NCI-H128 (cell line): ENCODE results near the gene BAHD1.
A peak's percentile ranks its signal among the peaks of the same experiment; 100 is the strongest.

Experiments
- DNase-seq: peaks from one replicate; lab custom pipeline; 2025; ENCODE audit not compliant: unreplicated experiment; lab: John Stamatoyannopoulos, UW

BAHD1 gene

GRCh38 chr15:40440743-40441564 lies at the start of gene BAHD1:
TSS of gene BAHD1 (plus strand) at chr15:40440953. CDS start at chr15:40458465, 17,512 bp downstream.
- DNase-seq: peak; percentile 81

DNA sequence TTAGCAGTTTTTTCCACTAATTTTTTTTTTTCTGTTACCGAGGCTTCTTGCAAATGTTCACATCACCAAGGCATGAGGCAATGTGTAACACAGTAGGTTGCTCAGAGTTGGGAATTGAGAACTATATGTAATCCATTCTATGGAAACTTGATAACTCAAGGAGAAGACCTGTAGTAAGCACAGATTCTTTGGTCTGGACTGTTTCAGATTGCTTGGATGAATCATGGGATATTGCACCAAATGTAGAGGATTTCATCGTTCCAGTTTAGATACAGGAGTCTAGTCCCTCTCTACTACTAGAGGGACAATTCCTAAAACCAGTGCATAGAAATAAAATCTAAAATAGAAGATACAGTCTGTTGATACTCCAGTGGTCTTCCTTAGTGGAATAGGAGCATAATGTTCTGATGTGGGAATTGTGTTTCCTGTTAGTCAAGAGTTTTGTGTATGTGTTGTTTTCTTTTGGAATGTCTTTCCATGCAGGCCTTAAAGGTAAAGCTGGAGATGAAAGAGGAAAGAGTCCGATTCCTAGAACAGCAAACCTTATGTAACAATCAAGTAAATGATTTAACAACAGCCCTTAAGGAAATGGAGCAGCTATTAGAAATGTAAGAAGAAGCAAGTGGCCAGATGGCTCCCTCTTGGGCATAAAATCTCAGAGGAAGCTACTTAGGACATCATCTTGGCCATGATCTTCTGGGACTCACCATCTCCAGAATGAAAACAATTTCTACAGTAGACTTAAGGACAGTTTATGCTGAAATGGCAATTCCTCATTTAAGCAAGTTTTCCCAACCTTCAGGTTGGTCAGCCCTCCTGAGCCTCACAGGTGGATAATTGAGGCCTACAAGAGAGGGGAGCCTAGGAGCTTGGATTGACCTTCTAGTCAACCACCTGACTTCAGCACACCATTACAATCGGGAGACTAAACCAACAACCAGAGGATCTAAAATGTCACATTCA lies 47.5 kb upstream of the BAHD1 start:
- no peak for DNase-seq

GRCh38 chr15:40397688-40398412 lies 42.9 kb upstream of the BAHD1 start:
- no peak for DNase-seq

DNA sequence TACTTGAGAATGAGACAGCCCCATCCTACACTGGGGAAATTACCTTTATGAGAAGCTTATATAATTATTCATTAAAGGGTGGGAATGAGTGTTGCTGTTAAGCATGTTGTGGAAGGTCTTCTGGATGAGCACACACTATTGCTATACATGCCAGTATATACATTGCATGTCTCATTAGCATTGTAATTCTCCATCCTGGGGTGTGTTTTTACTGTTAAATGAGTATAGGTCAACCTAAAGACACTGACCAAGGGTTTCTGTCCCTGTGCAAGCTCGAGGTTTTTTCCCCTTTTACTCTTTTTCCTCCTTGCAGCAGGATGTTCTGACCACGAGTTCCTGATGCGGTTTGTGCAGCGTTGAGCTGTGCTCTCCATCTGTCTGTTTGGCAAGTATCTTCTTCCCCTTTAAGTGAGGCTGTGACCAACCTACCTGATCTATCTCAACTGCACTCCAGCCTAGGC lies 42.3 kb upstream of the BAHD1 start:
- DNase-seq: no peak

DNA sequence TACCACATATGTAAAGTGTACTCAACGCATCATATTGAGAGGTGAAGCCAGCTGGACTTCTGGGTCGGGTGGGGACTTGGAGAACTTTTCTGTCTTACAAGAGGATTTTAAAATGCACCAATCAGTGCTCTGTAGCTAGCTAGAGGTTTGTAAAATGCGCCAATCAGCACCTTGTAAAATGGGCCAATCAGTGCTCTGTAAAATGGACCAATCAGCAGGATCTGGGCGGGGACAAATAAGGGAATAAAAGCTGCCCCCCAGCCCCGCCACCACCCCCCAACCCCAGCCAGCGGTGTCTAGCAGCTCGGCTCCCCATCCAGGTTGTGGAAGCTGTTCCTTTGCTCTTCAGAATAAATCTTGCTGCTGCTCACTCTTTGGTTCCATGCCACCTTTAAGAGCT lies 41.4 kb upstream of the BAHD1 start:
- DNase-seq: no peak

- peak; percentile 85 for DNase-seq
Measured at GRCh38 chr15:40405501-40406381, 35.0 kb upstream of the BAHD1 start, which contains the start of gene IVD. TSS of gene IVD (plus strand) at chr15:40405795. CDS start at chr15:40405828, 33 bp downstream.

- DNase-seq: no peak
Measured at GRCh38 chr15:40407330-40407990, 33.3 kb upstream of the BAHD1 start.

- DNase-seq: no peak
Measured at GRCh38 chr15:40409366-40409765, 31.4 kb upstream of the BAHD1 start.

GRCh38 chr15:40410476-40410875 lies 30.3 kb upstream of the BAHD1 start:
- no peak for DNase-seq

DNA sequence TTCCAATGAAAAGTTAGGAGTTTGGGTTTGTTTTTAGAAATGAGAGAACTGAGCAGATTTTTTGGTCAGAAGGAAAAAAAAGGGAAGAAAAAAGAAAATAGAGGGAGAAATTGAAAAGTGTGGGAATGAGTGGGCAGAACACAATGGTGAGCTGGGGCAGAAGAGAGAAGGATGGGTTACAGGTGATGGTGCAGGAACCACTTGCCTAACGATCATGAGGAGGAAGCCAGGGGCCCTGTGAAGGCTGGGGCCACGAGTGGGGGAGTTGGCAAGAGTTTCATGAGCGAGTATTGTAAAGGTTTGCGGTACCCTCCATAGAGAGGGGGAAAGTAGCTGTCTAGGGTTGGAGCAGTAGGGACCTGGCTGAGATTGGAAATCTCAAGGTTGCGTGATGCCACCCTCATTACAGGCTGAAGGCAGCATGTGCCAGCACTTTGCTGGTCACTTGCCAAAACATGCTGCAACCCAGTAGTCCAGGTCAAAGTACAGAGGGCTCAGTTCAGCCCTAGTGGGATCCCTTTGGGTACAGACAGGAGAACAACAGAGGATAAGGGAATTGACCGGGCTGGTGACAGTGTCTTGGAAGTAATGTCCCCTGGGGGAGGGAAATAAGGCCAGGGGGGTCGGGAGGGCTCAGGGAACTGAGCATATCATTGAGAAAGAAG lies 28.5 kb upstream of the BAHD1 start:
- no peak for DNase-seq

GRCh38 chr15:40413036-40413435 lies 27.7 kb upstream of the BAHD1 start:
- DNase-seq: no peak

DNA sequence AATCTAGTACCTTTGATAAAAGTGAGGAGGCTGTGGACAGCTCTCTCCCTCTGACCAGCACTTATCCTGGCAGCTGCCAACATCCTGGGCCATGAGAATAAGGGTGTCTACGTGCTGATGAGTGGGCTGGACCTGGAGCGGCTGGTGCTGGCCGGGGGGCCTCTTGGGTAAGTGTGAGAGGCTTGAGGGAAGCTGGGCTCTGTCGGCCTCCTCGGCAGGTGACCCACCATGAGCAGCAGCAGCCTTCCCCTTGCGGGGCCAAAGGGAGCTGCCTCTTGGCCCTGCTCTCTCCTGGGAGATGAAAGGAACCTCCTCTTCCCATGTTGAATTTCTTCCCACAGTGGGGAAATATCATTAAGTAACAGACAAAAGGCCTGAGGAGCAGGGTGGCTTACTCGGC lies 25.9 kb upstream of the BAHD1 start:
- DNase-seq: no peak

DNA sequence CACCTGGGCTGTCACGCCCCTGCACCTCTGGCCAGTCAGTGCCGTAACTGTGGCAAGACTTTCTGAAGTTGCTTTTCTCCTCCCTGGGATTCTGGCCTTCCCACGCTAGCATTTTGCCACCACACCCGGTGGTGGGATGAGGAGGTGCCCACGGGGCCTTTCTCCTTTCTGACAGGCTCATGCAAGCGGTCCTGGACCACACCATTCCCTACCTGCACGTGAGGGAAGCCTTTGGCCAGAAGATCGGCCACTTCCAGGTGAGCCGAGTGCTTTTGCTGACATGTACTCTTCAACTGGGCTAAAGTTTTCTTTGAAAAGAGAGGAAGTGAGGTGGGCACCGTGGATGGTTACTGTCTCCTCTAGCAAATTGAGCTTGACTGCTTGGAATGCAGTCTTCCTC lies 25.5 kb upstream of the BAHD1 start:
- DNase-seq: no peak

DNA sequence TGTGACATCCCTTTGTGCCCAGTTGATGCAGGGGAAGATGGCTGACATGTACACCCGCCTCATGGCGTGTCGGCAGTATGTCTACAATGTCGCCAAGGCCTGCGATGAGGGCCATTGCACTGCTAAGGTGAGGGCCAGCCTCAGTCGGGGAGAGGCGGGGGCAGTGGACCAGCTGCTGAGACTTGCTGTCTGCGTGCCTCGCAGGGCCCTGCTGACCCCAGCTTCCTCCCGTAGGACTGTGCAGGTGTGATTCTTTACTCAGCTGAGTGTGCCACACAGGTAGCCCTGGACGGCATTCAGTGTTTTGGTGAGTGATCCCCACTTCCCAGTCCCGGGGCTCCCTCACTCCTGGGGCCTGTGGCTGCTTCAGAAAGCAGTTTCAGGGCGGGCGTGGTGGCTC lies 24.7 kb upstream of the BAHD1 start:
- DNase-seq: no peak

GRCh38 chr15:40418126-40418525 lies 22.6 kb upstream of the BAHD1 start:
- DNase-seq: no peak

DNA sequence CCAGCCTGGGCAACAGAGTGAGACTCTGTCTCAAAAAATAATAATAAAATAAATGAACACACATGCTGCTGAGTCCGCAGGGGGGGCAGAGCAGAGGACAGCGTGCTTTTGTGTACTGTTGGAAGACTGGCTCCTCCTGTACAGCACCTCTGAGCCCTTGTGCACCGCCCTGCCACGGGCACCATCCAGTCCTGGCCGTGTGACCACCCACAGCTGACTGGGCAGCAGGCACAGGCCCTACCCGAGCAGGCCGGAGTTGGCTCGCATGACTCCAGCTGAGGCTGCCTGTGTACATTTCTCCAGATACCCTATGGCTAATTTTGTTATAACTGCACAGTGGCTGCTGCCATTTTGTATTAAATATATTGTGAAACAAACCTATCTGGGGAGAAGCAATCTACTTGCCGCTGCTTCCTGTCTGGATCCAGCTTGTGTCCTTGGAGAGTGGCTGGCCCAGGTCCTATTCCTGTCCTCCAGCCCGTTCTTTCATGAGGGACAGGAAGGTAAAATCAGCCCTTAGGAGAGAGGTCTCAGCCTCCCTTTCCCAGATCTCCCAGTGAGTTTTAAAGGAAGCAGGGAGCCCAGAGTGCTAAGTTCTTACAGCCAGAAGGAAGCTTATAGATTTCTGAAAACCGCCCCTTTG lies 20.6 kb upstream of the BAHD1 start:
- no peak for DNase-seq

- no peak for DNase-seq
Measured at GRCh38 chr15:40420793-40421192, 20.0 kb upstream of the BAHD1 start.
